GM23338 (cell line): ENCODE results near the gene RADIL. TPM values are rescaled to one million over a fixed set of nuclear protein-coding genes. Genes with fewer than 3 reads are reported as not detected.

ENCODE experiments used
- CREB1 ChIP-seq: fragments of 250-450 bp; sonication (Bioruptor Pico); IDR thresholded peaks from 2 replicates; pipeline ENCODE4 v1.5.0; 2020; ENCODE audit warnings: low read depth, mild to moderate bottlenecking, moderate library complexity
- CTCF ChIP-seq, 2 experiments: fragments of 200-600 bp in 1 of 2; sonication (generic) in 1 of 2; conservative IDR thresholded peaks; 2 replicates each; pipeline versions ENCODE4 v1.5.1 to v1.6.1; 2016 to 2017; ENCODE audit warnings: antibody characterized with exemption in 2 of 2, low read depth in 2 of 2, mild to moderate bottlenecking in 2 of 2, moderate library complexity in 1 of 2
- EZH2 ChIP-seq: fragments of 200-600 bp; sonication (generic); IDR thresholded peaks from one replicate; pipeline ENCODE4 v1.8.0; 2017; ENCODE audit warnings: antibody characterized with exemption, mild to moderate bottlenecking, low read depth; ENCODE audit not compliant: unreplicated experiment
- JUNB ChIP-seq: IDR thresholded peaks from one replicate; pipeline ENCODE4 v1.6.1; 2016; ENCODE audit warnings: antibody characterized with exemption; ENCODE audit not compliant: unreplicated experiment
- NANOG ChIP-seq: IDR thresholded peaks from 2 replicates; pipeline ENCODE4 v1.6.1; 2016; ENCODE audit warnings: antibody characterized with exemption, borderline replicate concordance
- POLR2AphosphoS5 ChIP-seq: IDR thresholded peaks from 2 replicates; pipeline ENCODE4 v1.6.1; 2016; ENCODE audit warnings: antibody characterized with exemption, low read depth
- STAT1 ChIP-seq: IDR thresholded peaks from one replicate; pipeline ENCODE4 v1.6.1; 2016; ENCODE audit warnings: antibody characterized with exemption; ENCODE audit not compliant: unreplicated experiment
- ZNF331 ChIP-seq: fragments of 250-450 bp; sonication (Bioruptor Pico); IDR thresholded peaks from 2 replicates; pipeline ENCODE4 v1.5.0; 2020; ENCODE audit warnings: low read depth, mild to moderate bottlenecking, moderate library complexity
- ZNF462 ChIP-seq: fragments of 250-450 bp; sonication (Bioruptor Pico); IDR thresholded peaks from 2 replicates; pipeline ENCODE4 v1.5.0; 2020; ENCODE audit warnings: mild to moderate bottlenecking, moderate library complexity
- polyA plus RNA-seq: library from polyadenylated mRNA; unstranded; fragments of >200 nt; fragmentation: Nextera tagmentation; extraction: Ambion mirVana; gene quantifications from 2 replicates; pipeline ENCODE4 v1.2.1, GENCODE V29; 2016
- total RNA-seq: library from RNA; depleted of rRNA; stranded (reverse); fragments of >200 nt; shearing (Covaris generic); gene quantifications from 2 replicates; pipeline ENCODE4 v1.2.3, GENCODE V29; 2014

RADIL gene
- total and polyA plus RNA-seq, 2 experiments from 2014 or later, result 4.3 to 9.8 TPM

- TF ChIP-seq CTCF (conservative IDR thresholded peaks at IDR 0.05; ENCODE audit: low read depth in 2 of 2) (no peak), ZNF462 (CRISPR knock-in tag) (no peak), NANOG (no peak), ZNF331 (CRISPR knock-in tag) (no peak), POLR2AphosphoS5 (no peak), EZH2 (no peak), CREB1 (CRISPR knock-in tag) (no peak), STAT1 (no peak), JUNB (no peak)
Observed at GRCh38 chr7:4868493-4868892, 15.0 kb downstream of the RADIL start (continued).
